ENCODE results near the gene CTR9. TPM values are rescaled to one million over a fixed set of nuclear protein-coding genes. Genes with fewer than 3 reads are reported as not detected.

The CTR9 gene
- polyA plus RNA-seq, 12 donors: 27.2 to 55.8 (median 34.0) TPM; not detected in 1

DNA sequence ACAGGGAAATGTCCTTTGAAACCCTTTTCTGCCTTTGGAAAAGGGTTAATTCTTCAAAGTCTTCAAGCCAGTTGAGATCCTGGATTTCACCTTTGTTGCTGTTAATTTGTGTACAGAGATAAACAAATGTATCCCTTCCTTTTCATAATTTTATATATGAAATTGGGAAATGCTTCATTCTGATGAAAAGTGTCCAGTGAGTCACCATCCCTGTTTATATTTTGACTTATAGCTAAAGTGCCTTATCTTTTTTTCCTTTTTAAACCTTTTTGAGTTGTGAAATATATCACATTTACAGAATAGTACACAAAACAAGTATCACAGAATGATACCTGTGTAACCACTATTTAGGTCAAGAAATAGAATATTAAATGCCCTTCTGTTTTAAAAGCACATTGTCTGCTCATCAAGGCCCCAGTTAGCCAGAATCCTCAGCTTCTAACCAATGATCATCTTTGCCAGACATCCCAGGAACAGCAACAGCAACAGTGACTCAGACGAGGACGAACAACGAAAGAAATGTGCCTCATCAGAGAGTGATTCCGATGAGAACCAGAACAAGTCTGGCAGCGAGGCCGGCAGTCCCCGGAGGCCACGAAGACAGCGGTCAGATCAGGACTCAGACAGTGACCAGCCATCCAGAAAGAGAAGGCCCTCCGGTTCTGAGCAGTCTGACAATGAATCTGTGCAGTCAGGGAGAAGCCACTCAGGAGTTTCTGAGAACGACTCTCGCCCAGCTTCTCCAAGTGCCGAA is 27.3 kb downstream of the CTR9 start:
- no peak for DNase-seq

DNA sequence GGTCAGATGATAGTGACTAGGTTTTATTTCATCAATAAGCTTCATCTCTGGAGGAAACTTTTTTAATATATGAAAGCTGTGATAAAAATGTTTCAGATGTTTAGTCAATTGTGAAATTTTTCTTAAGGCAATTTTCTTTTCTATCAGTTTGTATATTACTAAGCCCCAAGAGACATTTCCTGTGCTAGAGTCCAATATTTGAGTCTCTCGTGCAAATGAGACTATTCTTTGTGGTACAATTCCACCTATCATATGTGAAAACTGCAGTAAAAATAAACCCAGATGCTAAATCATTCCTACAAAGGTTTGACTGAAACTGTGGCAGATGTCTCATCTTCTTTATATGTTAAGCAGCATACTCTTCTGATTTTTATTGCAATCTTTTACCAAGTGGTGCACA is 28.0 kb downstream of the CTR9 start:
- no peak for DNase-seq

DNA sequence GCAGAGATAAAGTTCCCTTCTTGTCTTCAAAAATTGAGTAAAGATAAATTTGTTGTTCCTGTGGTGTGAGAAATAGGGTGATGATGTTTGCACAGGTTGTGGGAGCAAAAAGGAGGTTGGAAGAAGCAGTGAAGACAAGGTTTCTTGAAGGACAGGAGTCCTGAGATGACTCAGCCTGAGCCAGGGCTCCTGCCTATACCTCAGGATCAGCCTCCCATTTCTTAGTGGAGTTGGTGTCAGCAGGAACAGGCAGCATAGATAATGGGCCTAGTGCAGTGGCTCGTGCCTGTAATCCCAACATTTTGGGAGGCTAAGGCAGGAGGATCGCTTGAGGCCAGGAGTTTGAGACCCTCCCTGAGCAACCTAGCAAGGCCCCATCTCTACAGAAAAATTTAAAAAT is 29.0 kb downstream of the CTR9 start:
- no peak for DNase-seq

DNA sequence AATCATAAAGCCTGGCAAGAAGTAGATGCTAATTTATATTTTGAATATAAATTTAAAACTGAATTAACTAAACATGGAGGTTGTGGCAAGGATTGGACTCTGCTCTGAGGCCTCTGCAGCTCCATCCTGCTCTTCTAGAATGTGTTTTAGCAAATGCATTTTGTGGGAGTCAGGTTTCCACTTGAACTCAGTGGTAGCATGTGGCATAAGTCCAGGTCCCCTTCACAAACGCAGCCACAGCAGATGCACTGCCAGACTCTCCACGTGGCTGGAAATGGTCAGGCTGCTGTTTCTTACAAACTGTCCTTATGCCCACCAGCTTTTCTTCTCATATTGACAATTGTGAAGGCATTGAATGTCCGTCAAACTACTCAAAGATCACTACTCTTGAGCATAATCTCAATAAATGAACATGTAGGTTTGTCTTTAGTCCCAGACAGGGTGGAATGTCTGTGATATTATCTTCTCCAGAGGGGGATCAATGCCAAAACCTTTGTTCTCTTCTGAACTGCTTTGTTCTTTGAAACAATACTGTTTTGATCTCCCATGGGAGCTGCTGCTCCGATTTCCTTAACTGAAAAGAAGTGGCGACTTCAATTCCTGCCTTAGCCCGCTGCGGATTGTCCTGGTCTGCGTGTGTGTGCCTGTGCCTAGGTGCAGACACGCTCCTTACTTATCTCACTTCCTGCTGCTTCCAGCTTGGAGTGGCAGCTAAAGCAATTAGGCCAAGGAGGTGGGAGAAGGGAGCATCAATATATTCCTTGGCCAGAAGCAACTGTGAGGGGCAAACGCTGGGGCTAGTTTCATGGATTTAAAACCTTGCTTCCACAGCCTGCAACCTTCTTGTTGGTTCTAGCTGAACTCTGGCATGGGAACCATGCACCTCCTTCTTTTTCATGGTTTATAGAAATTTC is 33.4 kb downstream of the CTR9 start:
- peak; percentile 15 for DNase-seq

DNA sequence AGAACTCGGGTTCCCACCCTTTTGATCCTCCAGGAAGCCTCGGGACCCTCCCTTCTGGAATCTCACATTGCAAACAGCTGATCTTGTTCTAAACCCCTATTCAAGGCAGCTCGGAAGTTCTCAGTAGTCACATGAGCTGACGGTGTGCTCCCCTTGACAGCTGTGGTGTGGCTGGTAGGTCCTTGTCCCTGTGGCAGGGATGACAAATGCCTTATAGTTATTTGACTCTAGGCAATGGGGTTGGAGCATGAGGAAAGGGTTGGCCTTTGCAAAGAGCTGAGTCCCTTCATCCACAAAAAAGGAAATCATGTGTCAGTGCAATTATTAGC is 34.1 kb downstream of the CTR9 start:
- DNase-seq: no peak

DNA sequence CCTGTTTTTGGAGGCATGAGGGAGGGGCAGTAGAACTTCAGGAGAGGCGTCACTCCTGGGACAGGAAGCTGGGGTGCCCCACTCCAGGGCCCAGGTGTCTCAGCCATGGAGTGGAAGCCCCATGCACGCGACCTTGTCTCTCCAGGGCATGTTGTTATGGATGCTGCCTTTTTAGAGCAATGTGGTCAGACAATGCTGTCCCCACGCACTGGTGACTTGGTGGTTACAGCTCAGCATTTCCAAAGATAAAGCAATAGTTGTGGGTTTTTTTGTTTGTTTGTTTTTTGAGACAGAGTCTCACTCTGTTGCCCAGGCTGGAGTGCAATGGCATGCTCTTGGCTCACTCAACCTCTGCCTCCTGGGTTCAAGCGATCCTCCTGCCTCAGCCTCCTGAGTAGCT is 35.4 kb downstream of the CTR9 start:
- no peak for DNase-seq

DNA sequence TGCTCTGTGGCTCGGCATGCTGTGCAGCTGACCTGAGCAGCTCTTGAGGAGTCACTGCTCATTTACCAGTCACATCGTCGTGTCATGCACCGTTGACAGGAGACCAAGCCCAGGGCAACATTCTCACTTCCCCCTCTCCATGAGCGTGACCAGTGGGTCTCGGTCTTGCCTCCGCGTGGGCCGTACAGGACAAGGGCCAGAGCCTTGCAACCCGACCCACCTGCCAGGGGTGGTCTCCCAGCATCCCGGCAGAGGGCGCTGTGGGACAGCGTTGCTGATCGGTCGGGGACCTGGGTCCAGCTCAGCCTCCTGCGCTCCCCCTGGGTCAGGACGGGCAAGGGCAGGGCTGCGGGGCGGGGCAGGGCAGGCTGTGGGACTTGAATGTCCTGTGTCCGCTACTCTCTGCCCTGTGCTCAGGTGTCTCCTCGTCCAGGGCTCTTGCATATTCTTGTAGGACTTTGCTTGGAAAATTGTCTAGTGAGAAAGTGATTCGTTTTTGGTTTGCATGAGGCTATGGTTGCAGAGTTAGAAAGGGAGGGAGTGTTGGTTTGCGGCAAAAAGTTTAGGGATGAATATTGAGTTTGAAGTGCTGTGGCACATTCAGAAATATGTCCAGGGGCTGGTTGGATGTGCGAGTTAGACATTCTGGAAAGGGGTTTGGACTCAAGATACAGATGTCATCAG is 41.5 kb downstream of the CTR9 start:
- peak; percentile 68 for DNase-seq

DNA sequence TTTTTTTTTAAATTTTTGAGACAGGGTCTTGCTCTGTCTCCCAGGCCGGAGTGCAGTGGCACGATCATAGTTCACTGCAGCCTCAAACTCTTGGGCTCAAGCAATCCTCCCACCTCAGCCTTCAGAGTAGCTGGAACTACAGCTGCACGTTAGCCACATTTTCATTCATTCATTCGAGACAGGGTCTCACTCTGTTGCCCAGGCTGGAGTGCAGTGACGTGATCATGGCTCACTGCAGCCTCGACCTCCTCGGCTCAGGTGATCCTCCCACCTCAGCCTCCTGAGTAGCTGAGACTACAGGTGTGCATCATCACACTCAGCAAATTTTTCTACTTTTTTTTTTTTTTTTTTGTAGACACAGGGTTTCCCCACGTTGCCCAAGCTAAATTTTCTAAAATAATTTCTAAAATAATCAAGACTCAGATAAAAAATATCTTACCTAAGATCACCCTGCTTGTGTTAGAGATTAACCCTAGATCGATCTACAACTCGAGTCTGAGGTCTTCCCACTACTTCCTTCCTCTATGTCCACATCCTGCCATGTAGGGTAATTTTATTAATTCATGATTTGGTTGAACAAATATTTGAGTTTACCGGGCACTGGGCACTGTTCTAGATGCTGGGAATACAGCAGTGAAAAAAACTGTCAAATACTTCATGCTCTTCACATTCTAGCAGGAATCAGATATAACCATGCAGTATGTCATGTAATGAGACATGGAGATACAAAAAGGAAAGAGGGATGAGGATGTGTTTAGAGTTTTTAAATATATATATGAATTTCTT is 42.6 kb downstream of the CTR9 start:
- DNase-seq: no peak

DNA sequence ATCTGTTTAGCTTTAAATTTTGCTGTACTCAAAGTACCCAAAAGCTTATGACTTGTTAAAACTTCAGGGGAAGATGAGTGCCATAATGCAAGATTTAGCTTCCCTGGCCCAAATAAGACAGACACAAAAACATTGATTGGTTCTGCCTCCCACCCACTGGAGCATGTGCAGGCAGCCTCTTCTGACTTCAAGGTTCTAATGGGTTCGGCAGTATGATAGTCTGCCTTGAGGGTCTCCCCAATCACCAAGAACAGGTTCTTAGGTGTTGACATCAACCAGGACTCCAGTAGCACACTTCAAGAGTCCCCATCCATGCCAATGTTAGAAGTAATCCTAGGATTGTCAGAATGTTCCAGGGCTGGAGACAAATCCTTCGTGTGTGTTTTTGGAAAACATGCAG is 45.1 kb downstream of the CTR9 start:
- no peak for DNase-seq

DNA sequence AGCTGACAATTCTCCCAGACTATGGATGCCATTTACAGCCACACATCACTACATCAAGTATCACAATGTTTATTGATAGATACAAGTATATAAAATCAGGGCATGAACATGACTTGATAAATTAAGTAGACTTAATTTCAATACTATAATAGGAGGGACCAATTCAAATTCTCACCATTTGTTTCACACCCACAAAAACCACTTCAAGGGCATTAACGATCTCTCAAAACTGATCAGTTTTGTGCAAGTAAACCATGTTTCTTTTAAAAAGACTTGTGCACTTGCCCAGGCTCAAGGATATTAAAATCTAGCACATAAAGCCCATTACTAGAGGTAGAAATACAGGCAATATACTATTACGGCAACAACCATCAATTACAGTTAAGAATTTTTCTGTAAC is 46.0 kb downstream of the CTR9 start:
- DNase-seq: no peak

DNA sequence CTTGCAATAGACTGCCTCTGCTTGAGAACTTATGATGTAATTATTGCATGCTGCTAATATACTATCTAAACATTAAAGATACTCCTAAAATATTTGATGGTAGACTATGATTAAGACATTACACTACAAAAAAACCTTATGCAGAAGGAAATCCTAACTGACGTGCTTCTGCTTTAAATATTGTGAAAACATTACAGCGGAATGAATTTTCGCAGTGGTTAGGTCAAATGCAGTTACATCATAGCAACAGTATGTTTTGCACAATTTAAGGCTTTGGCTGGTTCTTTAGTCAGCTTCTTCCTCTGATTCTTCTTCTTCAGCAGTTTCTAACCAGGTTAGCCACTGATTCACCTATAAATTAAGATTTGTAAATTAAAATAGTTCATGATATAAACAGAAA is 46.5 kb downstream of the CTR9 start:
- no peak for DNase-seq

DNA sequence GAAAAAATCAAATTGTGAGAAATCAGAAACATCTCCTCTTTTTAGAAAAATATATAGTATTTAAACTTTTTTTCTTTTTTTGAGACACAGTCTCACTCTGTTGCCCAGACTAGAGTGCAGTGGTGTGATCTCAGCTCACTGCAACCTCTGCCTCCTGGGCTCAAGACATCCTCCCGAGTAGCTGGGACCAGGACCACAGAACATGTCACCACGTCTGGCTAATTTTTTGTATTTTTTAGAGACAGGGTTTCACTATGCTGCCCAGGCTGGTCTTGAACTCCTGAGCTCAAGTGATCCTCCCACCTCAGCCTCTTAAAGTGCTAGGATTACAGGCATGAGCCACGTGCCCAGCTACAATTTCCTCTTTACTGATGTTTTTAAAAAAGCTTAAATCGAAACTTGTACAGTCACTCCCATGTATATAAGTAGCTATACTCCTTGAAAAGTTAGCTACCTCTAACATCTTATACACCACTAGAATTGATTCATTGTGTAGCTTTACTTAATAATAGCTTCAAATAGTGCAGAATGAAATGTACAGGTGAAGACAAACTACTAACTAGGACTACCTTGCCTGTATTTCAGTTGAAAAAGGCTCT is 47.4 kb downstream of the CTR9 start:
- DNase-seq: no peak

DNA sequence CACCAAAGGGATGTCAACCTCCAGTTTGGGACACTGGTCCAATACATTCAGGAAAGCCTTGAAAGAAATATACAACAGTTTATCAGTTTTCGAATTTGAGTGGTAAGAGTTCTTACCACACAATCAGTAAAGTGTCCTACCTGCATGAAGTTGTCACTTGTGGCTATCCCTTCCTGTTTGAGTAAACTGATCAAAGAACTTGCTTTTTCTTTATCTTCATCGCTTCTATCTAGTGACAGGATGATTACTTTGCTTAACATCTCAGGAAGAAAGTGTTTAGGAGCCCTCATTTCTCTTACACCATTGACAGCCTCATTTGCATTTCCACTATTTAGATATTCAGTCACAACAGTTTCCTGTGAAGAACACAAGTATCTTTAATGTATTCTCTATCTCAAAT is 49.2 kb downstream of the CTR9 start:
- no peak for DNase-seq

DNA sequence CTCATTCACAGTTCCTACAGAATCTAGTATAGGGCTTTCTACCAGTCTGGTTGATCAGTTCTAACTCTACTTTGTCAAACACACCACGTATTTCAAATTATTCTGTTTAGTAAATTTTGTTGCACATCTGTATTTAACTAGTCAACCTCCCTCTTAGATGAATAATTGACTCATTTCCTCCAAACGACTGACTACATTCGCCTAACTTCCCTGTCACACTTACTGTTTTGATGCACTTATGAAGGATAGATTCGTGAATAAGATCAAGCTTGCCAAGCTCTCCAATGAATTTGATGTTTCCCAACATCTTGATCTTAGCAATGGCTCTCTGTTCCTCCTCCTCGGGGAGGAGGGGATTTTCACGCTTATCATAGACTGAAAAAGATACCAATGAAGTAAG is 52.6 kb downstream of the CTR9 start:
- no peak for DNase-seq

DNA sequence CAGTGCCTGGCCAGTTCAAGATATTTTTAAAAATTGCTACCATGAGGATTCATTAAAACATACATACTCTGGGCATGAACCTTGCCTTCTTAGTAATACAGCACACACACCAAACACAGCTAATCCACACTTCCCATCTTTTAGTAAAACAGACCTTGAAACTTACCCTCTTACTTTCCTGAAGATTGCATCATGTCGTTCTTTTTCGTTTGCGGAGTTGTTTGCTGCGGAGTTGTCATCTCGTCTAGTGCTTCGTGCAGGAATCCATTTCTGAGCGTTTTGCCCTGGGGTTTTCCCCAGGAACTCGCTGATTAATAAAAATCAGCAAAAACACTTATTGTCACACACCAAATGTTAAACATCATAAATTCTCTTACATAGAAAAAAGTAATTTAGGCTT is 54.7 kb downstream of the CTR9 start:
- DNase-seq: no peak

DNA sequence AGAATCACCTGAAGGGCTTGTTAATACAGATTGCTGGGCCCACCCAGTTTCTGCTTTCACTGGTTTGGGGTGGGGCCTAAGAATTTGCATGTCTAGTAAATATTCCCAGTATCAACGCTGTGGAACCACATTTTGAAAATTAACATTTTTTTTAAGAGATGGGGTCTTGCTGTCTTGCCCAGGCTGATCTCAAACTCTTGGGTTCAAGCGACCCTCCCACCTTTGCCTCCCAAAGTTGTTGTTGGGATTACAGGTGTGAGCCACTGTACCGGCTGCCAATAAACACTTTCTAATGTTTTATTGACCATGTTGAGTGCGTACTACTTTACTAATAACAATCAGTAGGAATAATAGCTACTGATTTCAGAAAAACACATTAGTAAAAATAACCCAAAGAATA is 55.2 kb downstream of the CTR9 start:
- DNase-seq: no peak

DNA sequence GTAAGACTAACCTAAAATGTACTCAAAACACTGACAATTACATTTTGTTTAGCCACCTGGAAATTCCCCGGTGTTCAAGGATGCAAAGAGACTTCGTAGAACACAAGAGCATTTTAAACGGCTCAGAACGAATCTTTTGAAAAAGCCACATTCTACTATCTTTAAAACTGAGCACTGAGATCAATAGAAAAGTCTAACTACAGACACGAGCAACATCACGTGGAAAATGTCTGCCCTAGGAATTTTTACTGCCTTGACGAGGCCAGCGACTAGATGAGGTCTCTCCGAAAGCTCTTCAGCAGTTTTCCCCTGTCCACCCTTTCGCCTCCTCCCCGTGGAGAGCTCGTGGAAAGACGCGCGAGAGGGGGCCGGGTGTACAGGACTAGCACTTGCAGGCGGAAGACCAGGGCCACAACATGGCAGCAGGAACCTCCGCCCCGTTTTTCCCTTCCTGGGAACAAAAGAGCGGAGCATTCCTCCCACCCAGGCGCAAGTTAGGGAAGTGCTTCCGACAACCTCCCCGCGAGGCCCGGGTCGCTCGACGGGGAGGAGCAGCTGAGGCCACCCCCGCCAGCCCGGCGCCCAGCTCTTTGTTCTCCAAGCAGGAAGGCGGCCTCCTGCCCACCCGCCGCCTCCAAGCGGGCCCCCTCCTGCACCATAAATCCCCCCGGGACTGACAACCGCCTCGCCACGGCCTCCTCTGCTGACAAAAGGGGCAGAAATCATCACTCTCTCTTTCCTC is 56.6 kb downstream of the CTR9 start:
- DNase-seq: peak; percentile 76

DNA sequence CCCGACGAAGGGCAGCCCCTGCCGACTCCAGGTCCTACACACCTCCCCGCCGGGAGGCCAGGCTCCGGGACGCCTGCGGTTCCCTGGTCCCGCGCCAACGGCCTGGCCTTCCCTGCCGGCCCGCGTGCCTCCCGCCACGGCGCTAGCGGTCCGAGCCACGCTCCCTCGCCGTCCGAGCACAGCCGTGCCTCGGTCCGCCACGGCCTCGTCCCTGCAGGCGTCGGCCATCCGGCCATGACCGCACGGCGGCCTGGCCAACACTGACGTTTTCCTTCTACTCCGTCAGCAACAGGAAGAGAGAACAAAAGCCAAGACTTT is 57.1 kb downstream of the CTR9 start:
- no peak for DNase-seq

DNA sequence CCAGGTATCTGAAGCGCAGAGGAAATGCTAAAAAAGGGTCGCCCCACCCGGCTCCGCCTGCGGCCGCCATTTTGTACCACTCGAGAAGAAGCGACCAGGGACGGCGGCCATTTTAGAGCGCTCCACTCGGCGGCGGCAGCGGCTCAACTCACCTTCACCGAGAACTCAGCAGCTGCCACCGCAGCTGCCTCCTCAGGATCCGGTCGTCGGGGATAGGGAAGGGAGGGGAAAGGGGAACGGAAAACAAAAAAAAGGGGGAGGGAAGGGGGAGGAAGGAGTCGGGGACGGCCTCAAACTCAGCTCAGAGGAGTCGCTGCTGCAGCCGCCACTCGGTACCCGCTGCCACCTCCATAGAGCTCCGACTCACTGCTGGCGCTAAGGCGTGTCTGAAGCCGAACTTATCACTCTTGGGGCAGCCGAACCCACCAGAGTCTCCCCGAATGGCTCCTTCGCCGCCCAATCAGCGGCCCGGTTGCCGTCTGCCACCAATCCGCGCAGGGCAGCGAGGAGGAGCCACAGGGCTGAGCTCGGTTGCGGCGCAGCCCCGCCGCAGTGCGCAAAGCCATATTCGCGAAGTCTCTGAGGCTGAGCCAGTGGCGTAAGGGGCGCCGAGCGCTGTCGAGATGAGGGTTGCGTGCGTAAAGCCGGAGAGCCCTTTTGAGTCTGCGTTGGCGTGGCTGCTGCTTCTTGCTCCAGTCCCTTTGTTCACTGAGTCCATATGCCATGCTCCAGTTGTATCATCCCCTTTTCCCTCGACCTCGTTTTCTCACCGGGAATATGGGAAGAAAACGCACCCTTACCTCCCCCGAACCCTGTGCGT is 57.7 kb downstream of the CTR9 start, which contains the start of gene EIF4G2:
TSS of gene EIF4G2 (minus strand) at position 374 of the 820 bp plus-strand sequence.
- peak; percentile 99 for DNase-seq

Measured in muscle of arm (tissue), 12 donors.